GM21529 (cell line): ENCODE measurements around the gene GPATCH11.

Experiments
- ATAC-seq: cut with Tn5 transposase; IDR thresholded peaks from one replicate; pipeline ENCODE4 v1.9.1; 2021; ENCODE audit not compliant: unreplicated experiment

The GPATCH11 gene

GRCh38 chr2:37083873-37084794, at the start of gene GPATCH11, which contains the start of gene HEATR5B:
GPATCH11 (plus strand) TSS chr2:37084518; CDS start chr2:37088382, 3,864 bp downstream.
HEATR5B (minus strand) TSS chr2:37084372; CDS start chr2:37083414, 958 bp downstream.
- ATAC-seq: peak; percentile 82

GRCh38 chr2:37037771-37038170, 46.5 kb upstream of the GPATCH11 start:
- no peak for ATAC-seq

- no peak for ATAC-seq
Measured at GRCh38 chr2:37039580-37039979, 44.7 kb upstream of the GPATCH11 start.

GRCh38 chr2:37052600-37053332, 31.6 kb upstream of the GPATCH11 start:
- no peak for ATAC-seq

GRCh38 chr2:37059841-37060240, 24.5 kb upstream of the GPATCH11 start:
- ATAC-seq: no peak

GRCh38 chr2:37060446-37060845, 23.9 kb upstream of the GPATCH11 start:
- ATAC-seq: no peak

- no peak for ATAC-seq
Measured at GRCh38 chr2:37061013-37061711, 23.2 kb upstream of the GPATCH11 start.

- no peak for ATAC-seq
Measured at GRCh38 chr2:37061776-37062175, 22.5 kb upstream of the GPATCH11 start.

- no peak for ATAC-seq
Measured at GRCh38 chr2:37068686-37069085, 15.6 kb upstream of the GPATCH11 start.

GRCh38 chr2:37070931-37071330, 13.4 kb upstream of the GPATCH11 start:
- no peak for ATAC-seq

- no peak for ATAC-seq
Measured at GRCh38 chr2:37080266-37080665, 4.1 kb upstream of the GPATCH11 start.

GRCh38 chr2:37080689-37081088, 3.6 kb upstream of the GPATCH11 start:
- ATAC-seq: no peak

- ATAC-seq: no peak
Measured at GRCh38 chr2:37084797-37085196, 479 bp downstream of the GPATCH11 start.

- no peak for ATAC-seq
Measured at GRCh38 chr2:37085731-37086147, 1.4 kb downstream of the GPATCH11 start.

- peak; percentile 83 for ATAC-seq
Measured at GRCh38 chr2:37090019-37090477, 5.7 kb downstream of the GPATCH11 start.

GRCh38 chr2:37091873-37092272, 7.6 kb downstream of the GPATCH11 start:
- peak; percentile 54 for ATAC-seq

GRCh38 chr2:37096568-37096967, 12.2 kb downstream of the GPATCH11 start:
- ATAC-seq: no peak

GRCh38 chr2:37098416-37099118, 14.2 kb downstream of the GPATCH11 start:
- ATAC-seq: no peak

- no peak for ATAC-seq
Measured at GRCh38 chr2:37100054-37100453, 15.7 kb downstream of the GPATCH11 start.

- no peak for ATAC-seq
Measured at GRCh38 chr2:37102588-37102987, 18.3 kb downstream of the GPATCH11 start.
